ENCODE measurements around the gene CRMP1.
"Not testable (repeated sequence)": the region's sequence is repeated elsewhere in the genome, so short reads cannot be mapped to it uniquely, and the experiment has no call there.

The CRMP1 gene

DNA sequence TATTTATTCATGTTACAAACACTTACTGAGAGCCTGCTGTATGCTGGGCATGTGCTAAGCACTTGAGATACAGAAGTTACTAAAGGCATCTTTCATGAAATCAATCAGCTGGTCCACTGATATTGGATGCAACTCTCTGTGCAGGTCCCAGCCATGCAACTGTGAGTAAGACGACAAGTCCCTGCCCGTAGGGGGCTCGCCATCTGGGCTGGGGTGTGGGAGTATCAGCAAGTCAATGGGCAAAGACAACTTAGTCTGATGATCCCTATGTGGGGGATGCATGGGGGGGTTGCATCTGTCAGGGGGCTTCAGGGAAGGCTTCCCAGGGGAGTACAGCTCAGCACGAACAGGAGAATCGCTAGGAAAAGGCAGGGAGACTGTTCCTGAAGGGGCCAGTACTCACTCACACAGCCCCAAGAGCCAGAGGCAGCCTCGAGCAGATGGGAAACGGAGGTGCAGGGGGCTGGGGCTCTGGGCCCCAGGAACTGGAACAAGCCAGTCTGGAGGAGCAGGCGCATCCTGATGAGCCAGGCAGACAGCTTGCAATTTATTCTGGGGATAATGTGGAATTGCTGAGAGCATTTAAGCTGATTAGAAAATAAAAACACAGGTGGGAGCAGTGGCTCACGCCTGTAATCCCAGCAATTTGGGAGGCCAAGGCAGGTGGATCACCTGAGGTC is 40.2 kb downstream of the CRMP1 start:
- no peak for DNase-seq

DNA sequence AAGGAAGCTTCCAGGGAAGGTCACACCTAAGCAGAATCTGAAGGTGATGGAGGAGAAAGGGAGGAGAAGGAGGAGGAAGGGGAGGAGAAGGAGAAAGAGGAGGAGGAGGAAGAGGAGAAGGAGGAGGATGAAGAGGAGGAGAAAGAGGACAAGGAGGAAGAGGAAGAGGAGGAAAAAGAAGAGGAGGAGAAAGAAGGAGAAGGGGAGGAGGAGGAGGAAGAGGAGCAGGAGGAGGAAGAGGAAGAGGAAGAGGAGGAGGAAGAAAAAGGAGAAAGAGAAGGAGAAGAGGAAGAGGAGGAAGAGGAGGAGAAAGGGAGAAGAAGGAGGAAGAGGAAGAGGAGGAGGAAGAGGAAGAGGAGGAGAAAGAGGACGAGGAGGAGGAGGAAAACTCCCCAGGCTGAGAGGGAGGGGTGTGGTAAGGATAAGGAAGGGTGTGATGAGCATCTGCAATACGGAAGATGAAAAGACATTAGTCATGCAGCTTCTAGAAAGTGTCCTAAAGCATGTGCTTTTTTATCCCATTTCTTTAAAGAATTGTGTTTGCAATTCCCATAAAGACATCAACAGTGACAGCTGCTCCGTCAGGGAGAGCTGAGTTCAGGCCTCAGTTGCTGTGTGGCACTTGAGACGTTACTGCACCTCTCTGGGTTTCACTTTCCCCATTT is 41.1 kb downstream of the CRMP1 start:
- no peak for DNase-seq

DNA sequence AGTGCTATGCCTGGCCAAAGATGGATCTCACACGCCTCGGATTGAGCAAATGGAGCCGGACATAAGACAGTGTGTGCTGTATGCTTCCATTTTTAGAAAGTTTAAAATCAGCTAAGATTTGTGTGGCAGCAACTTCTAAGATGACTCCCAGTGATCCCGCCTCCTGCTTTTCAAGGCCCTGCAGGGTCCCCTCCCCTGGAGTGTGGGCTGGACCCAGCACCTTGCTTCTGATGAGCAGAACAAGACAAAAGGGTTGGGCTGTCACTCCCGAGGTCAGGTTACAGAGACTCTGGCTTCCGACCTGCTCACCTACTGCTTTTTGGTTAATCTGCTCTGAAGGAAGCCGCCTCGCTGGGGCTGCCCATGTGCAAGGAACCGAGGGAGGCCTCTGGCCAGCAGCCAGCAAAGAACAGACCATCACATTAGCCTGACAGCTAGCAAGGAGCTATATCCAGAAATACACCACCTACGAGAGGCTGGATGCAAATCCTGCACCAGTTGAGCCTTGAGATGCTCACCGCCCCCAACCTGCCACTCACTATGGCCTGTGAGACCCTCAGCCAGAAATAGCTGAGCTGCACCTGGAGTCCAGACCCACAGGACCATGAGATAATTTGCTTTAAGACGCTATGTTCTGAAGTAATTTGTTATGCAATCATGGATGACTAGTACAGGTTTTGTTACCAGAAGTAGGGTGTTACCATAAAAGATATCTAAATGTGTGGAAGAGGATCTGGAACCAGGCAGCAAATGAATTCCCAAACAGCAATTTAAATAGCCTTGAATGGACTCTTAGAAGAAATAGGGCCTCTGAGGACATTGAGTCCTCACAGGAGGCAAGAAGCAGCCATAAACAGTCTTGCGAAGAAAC is 47.6 kb downstream of the CRMP1 start:
- no peak for DNase-seq

DNA sequence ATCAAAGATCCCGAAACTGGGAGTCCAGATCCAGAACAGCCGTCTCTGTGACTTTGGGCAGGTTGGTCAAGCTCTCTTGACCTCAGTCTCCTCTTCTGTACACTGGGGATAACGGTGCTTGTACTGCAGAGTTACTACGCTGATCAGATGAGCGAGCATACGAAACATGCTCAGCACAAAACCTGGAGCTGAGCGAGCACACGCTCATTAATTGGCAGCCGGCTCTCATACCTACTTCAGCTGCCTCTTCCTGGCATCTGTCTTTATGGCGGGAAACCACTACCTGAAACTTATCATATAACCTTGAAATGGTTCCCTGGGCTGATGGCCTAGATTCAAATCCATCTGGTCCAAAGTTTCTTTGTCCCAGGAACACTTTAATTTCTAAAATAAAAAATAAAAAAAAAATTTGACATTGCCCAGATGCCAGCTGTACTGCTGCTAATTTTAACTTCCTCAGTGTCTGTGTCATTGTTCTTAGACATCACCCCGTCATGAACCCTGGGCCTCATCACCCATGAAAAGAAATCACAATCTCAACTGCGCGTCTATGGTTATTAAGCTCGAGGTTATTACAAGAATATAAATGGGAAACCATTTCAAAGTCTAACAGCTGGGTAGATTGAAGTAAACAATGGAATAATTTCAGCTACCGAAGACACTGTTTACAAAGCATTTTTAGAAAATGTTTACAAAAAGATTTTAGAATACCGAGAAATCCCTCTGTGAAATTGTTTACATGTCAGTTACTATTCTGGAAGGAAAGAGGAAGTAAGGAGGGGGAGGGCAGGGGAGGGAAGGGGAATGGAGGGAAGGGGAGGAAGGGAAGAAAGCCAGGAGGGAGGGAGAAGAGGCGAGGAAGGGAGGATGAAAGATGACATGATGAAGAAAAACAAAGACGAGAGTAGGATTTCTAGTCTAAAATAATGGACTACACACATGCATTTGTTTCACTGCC is 49.0 kb downstream of the CRMP1 start:
- no peak for DNase-seq

DNA sequence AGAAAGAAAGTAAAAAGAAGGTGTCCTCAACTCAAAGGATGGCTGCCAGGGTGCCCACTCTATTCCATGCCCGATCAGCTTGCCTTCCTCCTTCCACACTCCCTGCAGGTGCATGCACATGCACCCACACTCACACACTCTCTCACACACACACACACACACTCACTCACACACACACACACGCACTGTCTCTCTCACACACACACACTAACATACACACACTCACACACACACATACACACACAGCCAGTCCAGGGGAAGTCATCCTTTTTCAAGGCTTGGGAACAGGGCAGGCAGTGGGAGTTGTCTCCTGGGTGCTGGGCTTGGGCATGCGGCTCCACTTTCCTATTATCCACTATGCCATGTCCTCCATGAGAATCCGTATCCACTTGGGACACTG is 50.4 kb downstream of the CRMP1 start:
- DNase-seq = no peak

DNA sequence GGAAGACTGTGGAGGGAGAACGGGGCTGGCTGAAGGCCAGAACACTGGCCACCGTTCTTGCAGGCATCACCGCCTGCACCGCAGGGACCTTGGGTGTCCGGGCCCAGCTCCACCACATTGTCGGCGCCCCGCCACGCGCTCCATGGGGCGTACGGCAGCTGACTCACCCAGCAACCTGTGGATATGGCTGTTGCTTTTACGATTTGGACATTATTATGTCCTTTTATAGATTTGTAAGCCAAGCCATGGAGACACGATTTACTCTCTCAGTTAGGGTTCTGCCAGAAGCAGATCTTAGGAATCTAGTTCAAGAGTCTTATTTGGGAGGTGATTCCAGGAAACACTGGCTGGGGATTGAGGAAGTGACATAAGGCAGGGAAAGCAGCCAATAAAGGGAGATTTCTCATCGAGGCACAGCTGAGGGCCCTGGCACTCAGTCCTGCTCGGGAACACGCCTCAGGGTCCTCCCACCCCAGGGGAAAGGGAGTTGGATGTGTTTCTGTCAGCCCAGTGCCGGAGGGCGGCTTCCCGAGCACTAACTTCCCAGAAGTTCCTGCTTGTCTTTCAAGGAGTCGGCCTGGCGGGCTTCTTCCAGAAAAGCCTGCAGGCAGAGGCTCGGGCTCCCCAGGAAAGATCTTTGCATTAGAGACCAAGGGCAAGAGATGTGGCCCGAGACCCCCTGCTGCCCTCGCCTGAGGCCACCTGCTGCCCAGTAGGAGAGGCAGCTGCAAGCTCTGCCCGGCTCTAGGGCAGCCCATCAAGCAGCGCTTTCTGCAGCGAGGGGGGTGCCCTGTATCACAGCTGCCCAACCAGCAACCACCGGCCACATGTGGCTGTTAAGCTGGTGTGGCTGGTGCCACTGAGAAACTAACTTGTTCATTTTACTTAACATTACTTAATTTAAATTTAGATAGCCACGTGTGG is 52.9 kb downstream of the CRMP1 start:
- DNase-seq = no peak

DNA sequence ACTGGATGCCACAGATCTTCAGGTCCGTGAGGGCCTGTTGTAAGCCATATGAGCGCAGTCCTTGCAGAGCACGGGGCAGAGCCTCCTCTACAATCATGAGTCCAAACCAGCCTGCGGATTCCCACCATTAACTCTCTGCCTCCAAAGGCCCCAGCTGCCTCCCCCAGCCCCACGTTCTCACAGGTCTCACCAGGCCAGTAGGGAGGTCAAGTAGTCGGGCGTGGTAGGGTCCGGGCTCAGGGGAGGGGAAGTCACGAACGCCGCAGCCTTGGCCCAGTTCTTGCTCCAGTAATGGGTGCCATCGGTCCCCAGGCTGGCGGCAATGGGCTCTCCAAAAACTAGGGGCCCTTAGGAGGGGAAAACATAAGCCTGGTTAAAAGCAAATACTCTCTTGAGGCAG is 53.6 kb downstream of the CRMP1 start:
- no peak for DNase-seq

DNA sequence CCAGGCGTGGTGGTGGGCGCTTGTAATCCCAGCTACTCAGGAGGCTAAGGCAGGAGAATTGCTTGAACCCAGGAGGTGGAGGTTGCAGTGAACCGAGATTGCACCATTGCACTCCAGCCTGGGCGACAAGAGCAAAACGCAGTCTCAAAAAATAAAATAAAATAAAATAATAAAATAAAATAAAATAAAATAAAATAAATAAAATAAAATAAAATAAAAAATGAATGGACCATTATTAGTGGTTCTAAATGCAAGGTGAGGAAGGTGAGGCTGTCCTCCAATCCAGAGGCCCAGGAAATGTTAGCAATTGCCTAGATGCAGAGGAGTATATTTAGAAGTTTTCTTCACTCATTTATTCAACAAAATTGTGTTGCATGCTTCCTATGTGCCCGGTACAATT is 55.4 kb downstream of the CRMP1 start:
- DNase-seq = not testable (repeated sequence)

DNA sequence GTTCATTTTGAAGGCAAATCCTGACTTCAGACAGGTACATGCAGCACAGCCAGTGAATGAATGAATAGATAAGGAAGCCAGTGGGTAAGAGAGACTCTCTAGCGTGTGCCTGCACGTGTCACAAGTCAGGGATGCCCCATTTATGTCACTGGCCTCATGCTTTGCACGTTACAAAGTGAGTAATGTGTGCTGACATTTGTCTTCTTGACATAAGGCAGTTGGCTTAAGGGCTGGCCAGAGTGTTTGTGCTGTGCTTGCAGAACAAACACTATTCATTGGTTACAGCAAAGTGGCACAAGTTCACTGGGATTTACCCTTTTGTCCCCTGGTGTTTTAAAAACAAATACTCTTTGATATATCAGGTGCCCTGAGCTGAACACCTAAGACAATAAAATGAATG is 55.9 kb downstream of the CRMP1 start:
- DNase-seq = no peak

DNA sequence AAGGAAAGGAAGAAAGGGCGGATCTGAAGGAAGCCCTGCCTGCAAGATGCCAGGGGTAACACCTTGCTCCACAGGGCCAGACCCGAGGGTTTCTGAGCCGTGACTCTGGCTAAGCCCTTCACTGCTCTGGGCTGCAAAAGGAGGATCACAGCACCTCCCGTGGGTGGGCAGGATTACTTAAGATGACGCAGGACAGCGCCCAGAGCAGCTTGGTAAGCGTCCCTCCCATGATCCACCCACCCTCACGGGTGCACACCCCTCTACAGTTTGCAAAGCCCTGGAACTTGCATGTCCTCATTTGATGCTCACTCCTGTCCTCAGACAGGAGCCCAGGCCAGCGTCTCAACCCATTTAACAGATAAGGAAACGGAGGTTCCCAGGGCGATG is 64.9 kb downstream of the CRMP1 start:
- no peak for DNase-seq

DNA sequence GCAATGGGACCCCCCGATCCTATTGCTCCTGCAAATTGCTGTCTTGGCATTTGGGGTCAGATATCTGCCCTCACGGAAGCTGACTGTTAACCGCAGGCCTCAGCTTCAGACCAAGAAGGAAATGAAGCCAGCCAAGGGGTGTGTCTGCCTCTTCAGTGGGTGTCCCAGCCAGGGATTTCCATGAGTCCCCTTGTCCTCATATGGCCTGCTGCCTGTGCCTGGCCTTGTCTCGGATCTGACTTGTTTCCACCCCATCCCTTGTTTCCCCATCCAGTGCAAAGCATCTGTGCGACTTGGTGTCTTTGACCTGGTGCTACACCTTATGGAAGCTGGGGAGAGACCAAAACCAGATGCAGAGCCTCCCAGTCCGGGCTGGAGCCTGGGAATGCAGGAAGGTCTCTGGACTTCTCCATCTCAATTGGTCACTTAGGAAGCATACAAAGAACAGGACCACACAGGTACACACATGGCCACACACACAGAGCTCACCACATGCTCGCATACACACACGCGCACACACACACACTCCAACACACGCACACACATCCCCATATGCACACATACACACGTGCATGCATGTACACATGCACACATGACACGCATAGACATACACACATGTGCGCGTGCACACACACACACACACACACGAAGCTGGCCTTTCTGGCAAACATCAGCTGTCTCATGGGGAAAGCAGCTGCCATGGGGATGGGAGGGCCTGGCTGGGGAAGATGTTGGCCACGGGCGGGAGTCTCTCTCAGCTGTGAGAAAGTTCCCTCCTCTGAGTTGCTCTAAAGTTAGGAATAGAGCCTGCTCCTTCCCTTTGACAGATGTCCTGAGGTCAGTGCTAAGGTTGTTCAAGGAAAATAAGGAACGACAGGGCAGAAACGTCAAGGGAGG is 65.5 kb downstream of the CRMP1 start:
- DNase-seq = no peak

DNA sequence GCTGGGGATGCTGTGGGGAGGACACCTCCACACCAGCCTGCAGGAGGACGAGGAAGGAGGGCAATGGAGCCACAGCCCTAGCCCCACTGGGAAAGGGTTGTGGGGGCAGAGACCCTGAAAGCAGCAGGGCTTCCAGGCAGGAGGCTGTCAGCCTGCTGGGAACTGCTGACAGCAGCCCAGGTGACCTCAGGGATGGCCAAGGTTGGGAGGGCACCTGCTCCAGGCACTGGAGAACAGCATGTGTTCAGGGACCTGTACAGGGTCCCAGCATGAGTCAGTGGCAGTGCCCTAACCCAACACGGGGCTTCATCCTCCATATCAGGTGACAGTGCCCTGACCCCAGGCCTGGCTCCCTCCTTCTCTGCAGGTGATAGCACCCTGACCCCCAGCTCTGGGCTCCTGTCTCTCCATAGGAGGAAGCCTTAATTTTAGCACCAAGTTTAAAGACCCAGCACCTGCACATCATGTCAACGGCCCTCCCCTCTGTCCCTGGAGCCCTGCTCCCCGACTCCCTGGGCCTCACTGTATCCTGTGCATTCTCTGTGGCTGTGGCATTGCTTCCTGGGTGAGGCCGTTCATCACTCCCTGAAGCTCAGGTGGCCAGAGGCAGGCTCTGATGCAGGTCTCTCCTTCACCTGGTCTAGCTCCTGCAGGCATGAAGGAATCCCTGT is 66.3 kb downstream of the CRMP1 start:
- no peak for DNase-seq

DNA sequence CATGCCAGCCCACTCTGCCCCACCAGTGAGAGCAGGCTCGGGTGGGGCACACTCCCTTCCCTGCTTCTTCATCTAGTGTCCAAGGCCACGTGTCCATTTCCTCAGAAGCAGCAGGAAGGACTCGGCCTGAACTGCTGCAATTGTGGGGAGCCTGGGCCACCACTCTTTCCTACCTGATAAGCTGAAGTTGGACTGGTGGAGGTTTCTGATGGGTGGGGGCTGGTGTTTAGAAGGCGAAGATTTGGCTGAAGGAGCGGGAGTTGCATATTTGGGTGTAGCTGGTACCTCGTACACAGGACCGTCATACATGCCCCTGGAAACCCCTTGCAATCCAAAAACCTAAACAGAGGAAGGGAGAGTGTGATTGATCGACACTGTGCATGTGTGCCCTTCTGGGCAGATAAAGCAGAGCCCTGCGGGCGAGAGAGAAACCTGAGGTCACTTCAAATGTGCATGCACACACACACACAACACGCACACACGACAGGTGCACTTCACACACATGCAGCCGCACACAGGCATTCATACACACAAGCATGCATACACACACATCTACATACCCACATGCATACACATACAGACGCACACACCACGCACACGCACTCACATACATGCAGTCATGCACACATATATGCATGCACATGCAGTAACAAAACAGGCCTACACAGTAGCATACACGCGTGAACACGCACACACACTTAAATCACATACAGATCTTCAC is 67.4 kb downstream of the CRMP1 start:
- no peak for DNase-seq

DNA sequence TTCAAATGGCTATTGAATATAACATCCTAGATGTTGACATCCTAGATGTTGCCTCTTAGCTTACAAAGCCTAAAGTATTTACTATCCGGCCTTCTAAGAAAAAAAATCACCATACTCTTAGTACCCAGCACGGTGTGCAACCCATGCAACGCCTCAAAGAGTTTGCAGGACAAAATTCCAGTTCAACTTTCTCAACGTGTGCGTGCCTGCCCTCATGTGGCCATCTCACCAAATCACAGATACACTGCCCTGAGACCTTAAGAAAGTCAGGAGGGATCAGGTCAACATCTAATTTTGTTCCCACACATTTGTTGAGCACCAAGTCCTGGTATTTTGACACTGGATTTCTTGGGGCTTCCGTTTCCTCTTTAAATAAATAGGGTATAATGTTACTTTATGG is 68.3 kb downstream of the CRMP1 start:
- DNase-seq = no peak

DNA sequence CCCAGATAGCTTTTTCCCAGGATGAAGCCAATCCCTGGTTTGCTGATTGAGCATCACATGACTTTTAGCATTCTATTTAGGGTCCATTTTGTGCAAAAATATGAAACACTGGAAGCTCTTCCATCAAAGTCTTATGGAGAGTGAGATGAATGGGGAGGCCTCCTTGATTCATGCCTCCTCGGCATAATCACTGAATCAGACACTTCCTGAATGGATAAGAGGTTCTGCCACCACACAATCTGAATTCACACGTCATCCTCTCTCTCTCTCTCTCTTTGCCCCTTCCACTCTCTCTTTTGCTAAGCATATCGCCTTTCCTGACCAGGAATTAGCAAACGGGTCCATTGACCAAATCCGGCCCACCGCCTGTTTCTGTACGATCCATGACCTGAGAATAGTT is 68.7 kb downstream of the CRMP1 start:
- no peak for DNase-seq

DNA sequence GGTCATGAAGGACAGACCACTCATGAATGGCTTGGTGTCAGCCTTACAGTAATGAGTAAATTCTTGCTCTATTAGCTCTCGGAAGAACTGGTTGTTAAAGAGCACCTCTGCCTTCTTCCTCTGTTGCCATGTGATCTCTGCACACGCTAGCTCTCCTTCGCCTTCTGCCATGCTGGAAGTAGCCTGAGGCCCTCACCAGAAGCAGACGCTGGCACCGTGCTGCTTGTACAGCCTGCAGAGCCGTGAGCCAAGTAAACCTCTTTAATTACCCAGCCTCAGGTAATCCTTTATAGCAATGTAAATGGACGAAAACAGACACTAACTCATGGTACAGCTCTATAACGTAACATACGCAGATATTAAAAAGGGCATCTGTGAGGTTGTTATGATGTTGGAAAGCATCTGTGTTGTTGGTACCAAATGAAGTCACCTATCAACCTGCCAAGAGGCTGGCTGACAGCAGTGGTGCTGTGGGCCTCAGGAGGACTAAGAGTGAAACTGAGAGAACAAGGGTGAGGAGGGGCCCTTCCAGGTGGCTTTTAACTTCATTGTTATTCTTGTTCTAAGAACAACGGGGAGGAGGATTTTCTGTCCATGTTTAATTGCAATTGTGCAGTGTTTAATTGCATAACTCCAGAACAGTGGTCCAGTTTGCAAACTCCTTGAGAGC is 69.2 kb downstream of the CRMP1 start:
- no peak for DNase-seq

DNA sequence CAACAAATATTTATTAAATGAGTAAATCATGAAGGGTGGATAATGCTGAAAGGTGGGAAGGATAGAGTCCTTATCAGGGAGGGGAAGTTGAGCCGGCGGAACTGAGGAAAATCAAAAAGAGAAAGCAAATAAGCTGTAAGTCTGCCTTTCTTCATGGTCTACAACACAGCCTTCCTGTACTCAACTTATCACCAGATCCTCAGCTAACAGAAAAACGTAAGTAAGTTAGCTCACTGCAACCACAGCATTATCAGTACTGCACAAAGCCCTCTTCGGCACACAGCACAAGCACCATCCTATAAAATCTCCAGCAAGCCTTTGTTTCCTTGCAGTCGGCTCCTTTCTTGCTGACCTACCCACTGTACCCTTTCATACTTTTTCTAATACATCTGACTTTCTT is 70.3 kb downstream of the CRMP1 start:
- DNase-seq = no peak

DNA sequence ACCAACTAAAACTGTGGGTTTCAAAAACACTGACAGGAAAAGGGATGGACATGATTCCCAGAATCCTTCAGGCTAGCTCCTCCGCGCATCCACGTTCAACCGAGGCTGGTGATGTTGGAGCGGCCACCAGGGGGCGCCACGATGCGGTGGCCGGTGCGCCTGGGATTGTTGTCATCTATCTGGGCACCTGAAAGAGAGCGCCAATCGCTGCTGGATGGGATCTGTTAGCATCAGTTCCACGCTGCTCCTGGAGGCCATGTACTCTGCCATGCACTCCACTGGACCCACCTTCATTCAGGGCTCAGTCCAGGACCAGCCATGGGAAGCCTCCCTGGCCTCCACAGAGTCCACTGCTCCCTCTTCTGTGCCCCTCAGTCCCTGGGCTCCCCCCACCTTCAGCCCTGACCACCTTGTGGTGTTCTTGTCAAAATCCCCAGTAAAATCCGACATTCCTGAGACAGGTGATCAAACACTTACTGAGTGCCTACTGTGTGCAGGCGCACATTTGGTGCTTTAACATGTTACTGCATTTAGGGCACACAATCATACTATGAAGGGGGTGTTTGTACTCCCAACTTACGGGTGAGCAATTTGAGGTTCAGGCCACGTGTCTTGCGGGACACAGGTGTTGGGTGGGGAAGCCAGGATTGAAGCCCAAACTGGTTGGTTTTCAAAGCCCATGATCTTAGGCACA is 71.1 kb downstream of the CRMP1 start:
- DNase-seq = no peak

Data from NCI-H1417 treated with DMSO at 0.1 percent for 48 hours (cell line).